Left renal pelvis (tissue), 4 donors: ENCODE results near the gene TEX14. TPM values are rescaled to one million over a fixed set of nuclear protein-coding genes. Genes with fewer than 3 reads are reported as not detected.
A peak's percentile ranks its signal among the peaks of the same experiment; 100 is the strongest.

Experiments used
- DNase-seq, 4 donors: peaks; one replicate each; pipeline ENCODE4 v3.0.0-alpha.2; 2013; ENCODE audit warnings: low read depth in 4 of 4, low spot score in 3 of 4
- polyA plus RNA-seq, 4 donors: library from polyadenylated mRNA; unstranded; fragments of 120-200 nt; gene quantifications; one replicate each; pipeline ENCODE4 v1.2.1, GENCODE V29; 2013; ENCODE audit not compliant: insufficient read length in 4 of 4

TEX14 gene
- polyA plus RNA-seq, 4 donors, result 0.17 to 1.0 (median 0.49) TPM

DNA sequence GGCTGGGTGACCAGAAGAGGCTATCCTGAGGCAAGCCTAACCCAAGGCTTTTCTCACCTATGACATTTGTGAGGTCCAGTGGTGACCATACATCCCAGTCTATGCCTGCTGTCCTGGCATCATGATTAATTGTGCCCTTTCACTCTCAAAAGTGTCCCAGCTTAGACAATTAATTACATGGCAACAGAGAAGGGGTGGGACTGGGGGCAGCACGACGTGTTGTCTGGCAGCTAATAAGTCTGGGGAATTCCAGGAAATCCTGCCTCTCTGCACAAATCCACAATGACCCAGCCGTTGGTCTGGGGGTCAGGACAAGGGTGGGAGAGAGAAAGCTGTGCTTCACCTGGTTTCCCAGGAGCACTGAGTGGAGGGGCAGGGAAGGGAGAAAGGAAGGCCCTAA is 163.4 kb downstream of the TEX14 start:
- DNase-seq, result no peak

DNA sequence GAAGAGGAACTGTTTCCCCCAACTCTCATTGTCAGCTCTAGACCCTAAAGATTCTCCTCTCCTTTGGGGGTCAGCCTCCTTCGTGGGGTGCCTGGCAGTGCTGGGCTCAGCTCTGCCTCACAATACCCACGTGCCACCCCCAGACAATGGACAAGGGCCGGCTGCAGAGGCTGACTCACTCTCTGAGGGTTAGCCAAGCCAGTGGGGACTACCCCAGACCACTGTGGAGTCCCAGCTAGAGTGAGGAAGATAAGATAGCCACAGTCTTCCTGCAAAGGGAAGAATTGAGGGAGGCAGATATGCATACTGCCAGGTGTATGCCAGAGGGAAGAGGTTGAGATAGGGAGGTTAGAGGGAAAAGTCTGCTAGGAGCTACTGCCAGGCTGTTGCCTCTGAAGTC is 163.9 kb downstream of the TEX14 start:
- DNase-seq, result no peak

DNA sequence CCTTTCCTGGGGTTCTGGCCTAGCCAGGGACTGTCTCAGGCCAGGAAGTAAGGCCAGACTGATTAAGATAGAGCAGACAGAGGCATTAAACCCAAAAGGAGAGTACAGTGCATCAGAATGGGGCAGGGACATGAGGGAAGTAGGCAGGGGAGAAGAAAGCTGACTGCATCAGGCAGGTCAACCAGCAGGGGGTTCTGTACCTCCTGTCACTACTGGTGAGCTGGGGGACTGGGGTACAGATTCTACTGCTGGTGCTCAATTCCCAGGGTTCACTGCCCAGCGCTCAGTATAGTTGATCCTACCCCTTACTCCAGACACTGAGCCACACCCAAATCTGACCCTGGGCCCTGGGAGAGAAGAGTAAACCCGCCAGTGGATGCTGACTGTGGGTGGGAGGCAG is 164.5 kb downstream of the TEX14 start:
- DNase-seq, result no peak

DNA sequence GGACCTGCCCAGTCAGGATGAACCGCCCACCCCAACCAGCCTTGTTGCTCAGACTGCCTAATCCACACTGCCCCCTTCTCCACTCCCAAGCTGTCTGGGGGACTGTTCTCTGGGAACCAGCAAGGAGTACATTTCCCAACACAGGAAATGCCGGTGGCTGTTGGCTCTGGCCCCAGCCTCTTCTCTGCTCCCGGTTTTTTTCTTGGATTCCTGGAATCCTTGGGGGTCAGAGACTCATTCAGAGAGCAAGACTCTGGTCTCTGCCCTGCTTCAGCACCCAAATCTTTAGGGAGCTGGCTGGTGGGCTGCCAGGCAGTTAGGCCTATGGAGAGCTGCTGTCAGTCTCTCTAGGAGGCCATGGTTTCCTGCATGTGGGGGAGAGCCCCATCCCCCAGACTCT is 166.6 kb downstream of the TEX14 start:
- no peak for DNase-seq

DNA sequence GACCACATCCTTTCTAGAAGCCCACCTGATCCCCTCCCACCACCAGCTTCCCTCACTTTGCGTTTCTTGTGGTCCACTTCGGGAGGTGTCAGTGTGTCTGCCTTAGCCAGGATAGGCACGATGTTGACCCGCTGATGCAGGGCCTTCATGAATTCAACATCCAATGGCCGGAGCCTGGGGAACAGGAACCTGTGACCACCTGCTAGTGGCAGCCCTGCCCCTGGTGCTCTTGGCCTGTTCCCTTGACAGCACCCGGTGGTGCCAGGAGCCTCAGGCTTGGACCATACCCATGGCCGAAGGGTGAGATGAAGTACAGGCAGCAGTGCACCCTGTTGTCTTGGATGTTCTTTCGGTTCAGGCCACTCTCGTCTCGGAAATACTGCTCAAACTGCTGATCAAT is 170.2 kb downstream of the TEX14 start:
- DNase-seq, result no peak

DNA sequence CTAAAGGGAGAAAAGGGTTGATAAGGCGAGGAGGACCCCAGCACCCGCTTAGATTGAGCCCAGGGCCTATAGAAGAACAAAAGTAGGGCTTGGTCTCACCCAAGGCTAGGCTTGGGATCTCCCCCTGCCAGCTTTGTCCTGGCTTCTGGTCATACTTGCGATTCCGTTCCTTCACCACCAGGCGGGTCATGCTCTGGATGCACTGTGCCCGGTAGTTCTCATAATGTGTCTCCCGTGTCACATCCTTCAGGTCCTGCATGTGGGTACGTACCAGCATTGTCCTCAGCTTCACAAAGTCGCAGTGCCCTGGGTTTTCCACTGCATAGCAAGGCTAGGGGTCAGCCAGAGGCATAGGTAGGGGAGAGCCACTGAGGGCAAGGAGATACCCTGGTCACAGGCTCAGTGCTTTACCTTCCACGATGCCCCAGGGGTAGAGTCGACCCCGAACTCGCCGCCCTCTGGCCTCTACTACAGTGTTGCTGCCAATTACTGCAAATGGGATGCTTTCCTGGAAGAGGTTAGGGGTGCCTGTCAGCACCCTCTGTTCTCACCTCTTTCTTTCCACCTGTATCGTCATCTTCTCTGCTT is 170.9 kb downstream of the TEX14 start:
- no peak for DNase-seq

DNA sequence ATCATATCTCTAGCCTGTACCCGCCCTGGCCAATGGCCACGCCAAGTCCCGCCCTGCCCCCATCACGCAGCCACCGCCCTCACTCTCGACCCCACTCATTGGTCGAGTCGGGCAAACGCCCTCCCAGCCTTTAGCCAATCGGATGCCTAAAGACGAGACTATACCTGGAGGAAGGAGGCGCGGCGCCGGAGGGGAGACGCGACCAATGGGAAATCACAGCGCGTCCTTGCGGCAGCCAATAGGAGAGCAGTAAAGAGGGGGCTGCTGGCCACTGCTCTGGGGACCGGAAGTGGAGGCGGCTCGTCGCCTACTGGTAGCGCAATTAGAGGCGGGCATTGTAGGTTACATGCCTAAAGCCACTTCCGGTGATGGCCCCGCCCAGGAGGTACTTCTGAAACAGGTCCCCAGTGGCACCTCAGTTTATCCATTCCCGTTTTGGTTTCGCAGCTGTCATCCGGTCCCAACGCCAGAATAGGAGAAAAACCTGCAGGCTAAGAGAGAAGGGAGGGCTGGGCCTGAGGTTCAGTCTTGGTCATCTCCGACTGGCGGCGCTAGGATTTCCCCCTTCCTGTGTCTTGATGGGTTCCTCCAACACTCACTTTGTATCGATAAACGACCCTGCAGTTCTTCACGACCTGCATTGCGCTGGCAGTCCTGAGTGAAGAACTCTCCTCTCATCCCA is 173.8 kb downstream of the TEX14 start:
- peak; percentile 99 to 100 (median 100) for DNase-seq

DNA sequence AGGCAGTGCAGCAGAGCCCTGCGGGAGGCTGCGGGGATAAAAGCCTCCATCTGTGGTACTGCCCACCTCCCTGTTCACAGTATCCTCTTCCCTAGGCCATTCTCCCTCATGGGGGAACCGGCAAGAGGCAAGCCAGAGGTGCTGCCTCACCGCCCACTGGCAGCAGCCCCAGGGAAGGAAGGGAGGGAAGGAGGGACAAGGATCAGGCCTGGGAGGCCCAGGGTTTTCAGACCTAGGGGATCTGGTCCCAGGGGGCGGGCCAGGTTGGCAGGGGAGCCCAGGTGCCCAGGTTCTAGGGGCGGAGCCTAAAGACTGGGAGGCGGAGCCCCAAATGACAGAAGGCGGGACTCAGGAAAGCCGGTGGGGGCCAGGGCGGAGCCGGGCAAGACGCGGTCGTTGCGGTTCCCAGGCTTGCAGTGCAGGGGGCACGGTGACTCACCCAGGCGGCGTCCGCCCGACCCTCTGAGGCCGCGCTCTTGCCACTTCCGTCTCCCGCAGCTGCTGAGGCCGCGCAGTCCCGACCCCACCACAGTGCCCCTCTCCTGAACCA is 174.4 kb downstream of the TEX14 start:
- no peak for DNase-seq

DNA sequence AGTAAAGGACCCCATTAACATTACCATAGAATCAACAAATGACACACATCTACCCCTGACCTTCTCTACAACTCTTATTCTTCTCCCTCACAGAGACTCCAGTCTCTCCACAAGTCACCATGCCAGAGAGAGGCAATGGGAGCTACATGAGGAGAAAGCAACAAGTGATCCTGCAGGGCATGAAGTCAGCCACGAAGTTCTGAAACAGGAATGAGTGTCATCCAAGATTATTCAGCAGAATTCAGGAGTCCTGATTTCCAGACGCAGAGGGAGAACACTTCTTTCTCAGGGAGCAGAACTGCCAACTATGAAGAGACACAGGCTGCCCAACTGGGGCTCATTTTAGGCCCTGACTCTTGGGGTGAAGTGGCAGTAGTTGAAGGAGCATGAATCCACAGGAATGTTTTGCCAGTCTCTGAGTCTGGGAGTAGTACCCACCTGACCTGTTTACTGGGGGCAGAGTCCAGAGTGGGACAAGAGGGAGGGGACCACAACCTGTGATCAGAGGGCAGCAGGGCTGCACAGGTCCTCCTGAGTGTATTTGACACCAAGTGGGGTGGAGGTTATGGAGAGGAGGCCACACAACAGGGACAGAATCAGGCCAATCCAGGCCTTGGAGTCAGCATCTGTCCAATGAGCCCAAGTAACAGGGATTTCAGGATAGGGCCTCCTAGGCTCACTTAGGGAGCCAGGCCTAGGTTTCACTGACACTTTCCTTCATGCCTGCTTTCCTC is 175.0 kb downstream of the TEX14 start:
- DNase-seq, result no peak

DNA sequence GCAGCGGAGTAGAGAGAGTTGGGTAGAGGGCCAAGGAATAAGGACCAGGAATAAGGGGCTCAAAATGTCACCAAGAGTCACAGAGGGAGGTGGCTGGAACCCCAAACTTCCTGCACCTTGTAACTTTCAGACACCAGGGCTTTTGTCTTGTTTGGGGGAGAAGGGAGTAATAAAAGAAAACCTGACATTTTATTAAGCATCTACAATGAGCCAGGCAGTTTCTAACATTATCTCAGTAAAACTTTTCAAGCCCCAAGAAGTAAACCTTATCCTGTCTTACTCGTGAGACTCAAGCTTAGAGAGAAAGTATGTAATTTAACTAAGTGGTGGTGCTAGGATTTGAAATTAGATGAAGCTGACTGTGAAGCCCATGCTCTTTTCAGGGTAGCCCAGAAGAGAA is 176.6 kb downstream of the TEX14 start:
- DNase-seq, result no peak

DNA sequence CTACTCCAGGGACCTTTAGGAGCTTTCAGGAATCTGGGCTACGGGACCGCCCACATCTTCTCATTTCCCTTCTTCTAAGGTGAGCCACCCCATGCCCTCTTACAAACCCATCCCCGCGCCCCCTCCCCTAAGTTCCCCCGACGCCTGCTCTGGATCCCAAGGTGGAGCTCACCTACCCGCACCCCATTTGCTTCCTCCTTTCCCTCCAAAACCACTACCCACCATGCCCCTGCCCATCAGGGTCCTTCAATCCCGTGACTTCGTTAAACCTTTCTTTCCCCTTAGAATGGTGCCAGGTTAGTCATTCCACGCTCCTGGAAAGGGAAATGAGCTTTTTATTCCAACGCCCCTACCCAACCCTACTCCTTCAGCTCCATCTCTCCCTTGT is 177.1 kb downstream of the TEX14 start:
- no peak for DNase-seq

DNA sequence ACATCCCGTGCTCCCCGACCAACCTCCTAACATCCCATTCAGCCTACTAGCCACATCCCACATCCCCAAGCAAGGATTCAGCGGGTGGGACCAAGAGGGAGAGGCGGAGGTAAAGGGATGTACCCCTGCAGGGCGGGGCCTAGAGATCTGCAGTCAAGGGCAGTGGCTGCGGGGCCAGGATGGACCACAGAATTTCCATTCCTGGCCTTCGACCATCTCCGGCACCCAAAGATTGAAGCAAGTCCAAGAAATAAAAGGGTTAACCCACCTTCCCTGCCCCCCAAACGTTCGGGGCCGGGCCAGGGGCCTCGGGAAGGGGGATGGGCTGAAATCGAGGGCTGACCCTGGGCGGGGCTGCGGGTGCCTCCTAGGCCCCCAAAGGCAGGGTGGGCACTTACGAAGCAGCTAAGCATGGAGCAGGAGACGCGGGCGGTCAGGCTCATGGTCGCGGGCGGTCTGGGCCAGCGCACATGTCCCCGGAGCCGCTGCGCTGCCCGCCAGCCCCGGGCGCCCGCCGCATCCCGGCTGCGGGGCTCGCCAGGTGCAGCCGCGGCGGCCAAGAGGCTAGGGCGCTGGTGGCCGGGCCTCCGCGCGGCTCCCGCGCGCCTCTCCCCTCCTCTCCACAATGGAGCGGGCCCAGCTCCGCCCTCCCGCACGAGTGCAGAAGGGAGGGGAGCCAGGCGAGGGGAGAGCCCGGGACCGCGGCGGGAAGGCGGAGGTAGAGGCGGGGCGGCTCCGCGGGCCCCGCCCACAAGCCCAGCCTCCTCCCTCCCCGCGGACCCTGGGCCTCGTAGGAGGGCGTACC is 177.7 kb downstream of the TEX14 start, which contains the start of gene MTMR4:
TSS of gene MTMR4 (minus strand) at position 674 of the 805 bp plus-strand sequence. CDS start at position 443, 231 bp downstream.
- DNase-seq, result peak; percentile 58 to 72 (median 64)

DNA sequence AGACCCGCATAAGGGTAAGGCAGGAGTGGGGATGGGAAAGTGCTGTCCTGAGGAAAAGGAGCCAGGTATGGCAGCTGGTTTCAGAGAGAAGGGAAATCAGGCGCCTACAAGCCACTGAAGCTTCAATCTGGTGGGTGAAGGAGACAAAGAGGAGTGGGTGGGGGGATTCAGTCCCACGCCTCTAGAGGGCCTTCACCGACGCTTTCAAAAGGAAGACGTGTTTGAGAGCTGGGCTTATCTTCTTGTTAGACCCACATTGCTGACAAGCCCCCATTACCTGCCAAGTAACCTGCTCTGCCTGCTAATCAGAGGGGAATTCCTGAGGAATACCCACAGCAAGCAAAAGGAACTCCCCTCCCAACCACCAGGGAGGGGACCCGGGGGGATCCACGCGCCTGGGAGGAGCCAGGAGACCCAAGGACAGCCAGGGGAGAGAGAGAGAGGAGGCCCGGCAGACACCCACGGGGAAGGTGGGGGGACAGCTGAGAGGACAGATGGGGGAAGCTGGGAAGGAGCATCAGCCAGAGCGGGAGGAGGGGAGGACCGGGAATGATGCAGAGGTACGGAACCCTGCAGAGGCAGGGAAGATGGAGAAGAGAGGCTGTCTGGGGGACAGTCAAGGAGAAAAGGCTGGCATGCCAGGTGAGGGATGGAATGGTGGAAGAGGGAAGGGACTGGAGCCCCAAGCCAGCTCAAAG is 178.4 kb downstream of the TEX14 start:
- no peak for DNase-seq

DNA sequence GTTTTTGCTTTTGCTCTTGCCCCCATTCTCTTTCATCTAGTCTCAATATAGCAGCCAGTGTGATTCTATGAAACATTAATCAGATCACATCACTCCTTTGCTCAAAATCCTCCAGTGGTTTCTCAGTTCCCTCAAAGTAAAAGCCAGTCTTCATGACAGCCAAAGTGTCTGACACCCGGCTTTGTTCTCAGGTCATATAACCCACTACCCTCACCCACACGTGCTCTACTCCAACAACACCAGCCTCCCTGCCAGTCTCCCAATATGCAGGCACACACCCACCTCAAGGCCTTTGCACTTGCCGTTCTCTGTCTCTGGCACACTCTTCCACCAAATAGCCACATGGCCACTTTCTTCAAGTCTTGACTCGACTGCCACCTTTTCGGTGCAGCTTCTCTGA is 181.8 kb downstream of the TEX14 start:
- no peak for DNase-seq

DNA sequence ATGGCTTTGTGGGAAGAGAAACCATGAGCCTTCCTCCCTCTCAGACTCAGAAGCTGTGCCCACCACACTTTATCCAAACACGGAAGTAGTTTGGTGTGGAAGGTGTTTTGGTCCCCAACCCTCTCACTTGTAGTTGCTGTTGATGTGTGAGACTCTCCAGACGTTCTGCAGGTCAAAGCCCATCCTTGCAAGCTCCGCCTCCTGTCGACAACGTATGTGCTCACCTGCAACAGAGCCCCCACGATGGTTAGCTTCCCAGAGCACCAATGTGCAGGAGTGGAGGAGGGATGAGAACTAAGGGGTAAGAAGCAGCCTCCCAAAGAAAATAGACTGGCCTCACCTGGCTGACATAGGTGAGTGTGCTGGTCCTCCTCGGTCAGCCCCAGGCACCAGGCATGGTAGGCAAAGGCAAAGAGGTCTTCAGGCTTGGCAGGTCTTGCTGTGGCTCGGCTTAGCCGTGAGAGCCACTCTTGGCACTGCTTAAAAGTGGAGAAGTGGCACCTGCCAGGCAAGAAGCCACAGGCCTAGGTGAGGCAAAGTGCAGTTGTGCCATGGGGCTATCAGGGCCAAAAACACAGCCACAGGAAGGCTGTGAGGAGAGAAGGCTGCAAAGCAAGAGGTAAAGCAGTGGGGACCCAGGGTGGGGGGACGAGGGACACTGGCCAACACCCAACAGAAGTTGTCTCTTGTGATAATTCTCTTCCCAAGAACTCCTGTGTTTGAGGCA is 183.3 kb downstream of the TEX14 start:
- DNase-seq, result no peak

DNA sequence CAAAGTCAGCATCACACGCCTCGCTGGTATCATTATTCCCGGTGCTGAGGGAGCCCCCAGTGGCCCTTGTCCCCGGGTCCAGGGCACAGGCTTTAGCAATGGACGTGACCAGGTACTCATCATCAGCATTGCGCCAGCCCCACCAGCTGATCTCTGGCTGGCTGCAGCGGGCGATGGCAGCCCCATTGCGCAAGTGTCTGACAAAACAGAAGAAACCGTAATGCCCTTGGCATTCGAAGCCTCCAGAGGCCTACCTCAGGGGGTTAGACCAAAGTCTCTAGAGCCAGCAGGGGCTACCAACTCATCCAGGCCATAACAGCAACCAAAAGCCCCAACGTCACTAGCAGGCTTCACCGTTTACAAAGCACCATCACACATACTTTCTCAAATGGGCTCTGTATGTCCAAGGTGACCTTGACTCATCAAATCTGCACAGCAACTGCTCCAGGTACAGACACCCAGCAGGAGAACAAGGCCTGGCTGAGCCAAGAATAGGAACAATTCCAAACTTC is 184.7 kb downstream of the TEX14 start:
- DNase-seq, result no peak
